WTC11 (cell line): ENCODE measurements around the gene ETS1.

Experiments
- ATF1 ChIP-seq: sonication (generic); formaldehyde crosslinking; IDR thresholded peaks from 2 replicates; pipeline ENCODE4 v1.8.1; 2023; ENCODE audit warnings: mild to moderate bottlenecking, moderate library complexity, missing genetic modification reagents
- CREB1 ChIP-seq: sonication (generic); formaldehyde crosslinking; IDR thresholded peaks from 2 replicates; pipeline ENCODE4 v1.8.0; 2023; ENCODE audit warnings: mild to moderate bottlenecking, missing genetic modification reagents
- CTCF ChIP-seq: fragments of 200-600 bp; IDR thresholded peaks from 2 replicates; pipeline ENCODE4 v1.8.0; 2022; ENCODE audit warnings: antibody characterized with exemption
- ETV6 ChIP-seq: sonication (generic); formaldehyde crosslinking; IDR thresholded peaks from 2 replicates; pipeline ENCODE4 v1.8.1; 2022; ENCODE audit warnings: mild to moderate bottlenecking, missing genetic modification reagents
- MLX ChIP-seq: sonication (generic); formaldehyde crosslinking; IDR thresholded peaks from 2 replicates; pipeline ENCODE4 v1.8.1; 2023; ENCODE audit warnings: mild to moderate bottlenecking, missing genetic modification reagents, moderate library complexity
- SP1 ChIP-seq: sonication (generic); formaldehyde crosslinking; conservative IDR thresholded peaks from 2 replicates; pipeline ENCODE4 v1.8.1; 2022; ENCODE audit warnings: missing genetic modification reagents
- STAT6 ChIP-seq: sonication (generic); formaldehyde crosslinking; conservative IDR thresholded peaks from 2 replicates; pipeline ENCODE4 v1.8.1; 2023; ENCODE audit warnings: mild to moderate bottlenecking, low read depth, missing genetic modification reagents, moderate library complexity
- USF1 ChIP-seq: sonication (generic); formaldehyde crosslinking; IDR thresholded peaks from 2 replicates; pipeline ENCODE4 v1.8.0; 2022; ENCODE audit warnings: mild to moderate bottlenecking, missing genetic modification reagents
- ZNF121 ChIP-seq: sonication (generic); formaldehyde crosslinking; IDR thresholded peaks from 2 replicates; pipeline ENCODE4 v1.8.0; 2023; ENCODE audit warnings: missing genetic modification reagents
- ZNF423 ChIP-seq: fragments of 250-450 bp; sonication (Bioruptor Pico); IDR thresholded peaks from 2 replicates; pipeline ENCODE4 v2.1.2; 2022; ENCODE audit warnings: mild to moderate bottlenecking, moderate library complexity

GRCh38 chr11:128479144-128479543 lies 108.2 kb downstream of the ETS1 start:
- TF ChIP-seq CTCF (no peak), MLX (CRISPR knock-in tag) (no peak), ZNF423 (CRISPR knock-in tag) (no peak), ETV6 (CRISPR knock-in tag) (no peak), USF1 (CRISPR knock-in tag) (no peak), SP1 (no peak), STAT6 (CRISPR knock-in tag) (no peak), ZNF121 (CRISPR knock-in tag) (no peak), ATF1 (no peak), CREB1 (no peak)
